ENCODE measurements around the gene SLC2A5.
"Not testable (repeated sequence)": the region's sequence is repeated elsewhere in the genome, so short reads cannot be mapped to it uniquely, and the experiment has no call there.

Gene SLC2A5, protein sequence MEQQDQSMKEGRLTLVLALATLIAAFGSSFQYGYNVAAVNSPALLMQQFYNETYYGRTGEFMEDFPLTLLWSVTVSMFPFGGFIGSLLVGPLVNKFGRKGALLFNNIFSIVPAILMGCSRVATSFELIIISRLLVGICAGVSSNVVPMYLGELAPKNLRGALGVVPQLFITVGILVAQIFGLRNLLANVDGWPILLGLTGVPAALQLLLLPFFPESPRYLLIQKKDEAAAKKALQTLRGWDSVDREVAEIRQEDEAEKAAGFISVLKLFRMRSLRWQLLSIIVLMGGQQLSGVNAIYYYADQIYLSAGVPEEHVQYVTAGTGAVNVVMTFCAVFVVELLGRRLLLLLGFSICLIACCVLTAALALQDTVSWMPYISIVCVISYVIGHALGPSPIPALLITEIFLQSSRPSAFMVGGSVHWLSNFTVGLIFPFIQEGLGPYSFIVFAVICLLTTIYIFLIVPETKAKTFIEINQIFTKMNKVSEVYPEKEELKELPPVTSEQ

GRCh38 chr1:9069326-9070100 is at the start of gene SLC2A5:
SLC2A5 (minus strand) TSS chr1:9069635; CDS start chr1:9069536, 99 bp downstream.
- peak in 27 of 58 donors; percentile 3 to 78 (median 38) for DNase-seq

DNA sequence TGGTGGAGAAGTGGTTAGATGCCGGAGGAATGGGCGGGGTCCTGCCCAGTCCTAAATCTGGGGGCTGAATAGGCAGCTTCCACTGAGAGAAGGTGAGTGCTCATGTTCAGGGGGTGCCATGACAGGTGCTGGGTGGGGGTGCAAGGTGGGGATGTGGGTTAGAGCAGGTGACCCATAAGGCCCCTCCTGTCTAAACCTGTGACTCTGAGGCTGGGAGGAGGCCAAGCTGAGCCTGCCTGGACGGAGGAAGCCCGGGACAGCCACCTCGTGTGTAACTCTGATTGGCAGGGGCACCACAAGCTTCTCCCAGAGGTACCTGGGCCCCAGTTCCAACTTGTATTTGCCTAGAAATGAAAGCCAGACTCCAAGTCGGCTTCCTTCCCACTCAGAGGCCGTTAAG is 48.8 kb upstream of the SLC2A5 start:
- no peak for DNase-seq

GRCh38 chr1:9115351-9116205 is 46.1 kb upstream of the SLC2A5 start:
- DNase-seq, result no peak

- DNase-seq, result no peak
Observed at GRCh38 chr1:9112961-9113880, 43.8 kb upstream of the SLC2A5 start.

- DNase-seq, result no peak
Observed at GRCh38 chr1:9111957-9112356, 42.5 kb upstream of the SLC2A5 start.

DNA sequence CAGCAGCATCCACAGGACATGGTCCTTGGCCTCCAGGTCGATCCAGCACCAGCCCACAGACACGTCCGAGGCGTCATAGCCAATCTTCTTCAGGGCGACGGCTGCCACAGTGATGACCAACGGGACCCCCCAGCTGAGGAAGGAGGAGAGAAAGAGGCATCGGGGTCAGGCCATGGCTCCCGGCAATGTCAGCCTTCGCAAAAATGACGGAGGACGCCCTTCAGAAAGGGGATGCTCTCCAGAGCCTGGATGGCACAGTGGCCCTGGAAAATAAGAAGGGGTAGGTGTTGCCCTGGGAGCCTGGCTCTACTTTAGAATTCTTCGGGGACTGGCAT is 41.9 kb upstream of the SLC2A5 start:
- DNase-seq, result no peak

DNA sequence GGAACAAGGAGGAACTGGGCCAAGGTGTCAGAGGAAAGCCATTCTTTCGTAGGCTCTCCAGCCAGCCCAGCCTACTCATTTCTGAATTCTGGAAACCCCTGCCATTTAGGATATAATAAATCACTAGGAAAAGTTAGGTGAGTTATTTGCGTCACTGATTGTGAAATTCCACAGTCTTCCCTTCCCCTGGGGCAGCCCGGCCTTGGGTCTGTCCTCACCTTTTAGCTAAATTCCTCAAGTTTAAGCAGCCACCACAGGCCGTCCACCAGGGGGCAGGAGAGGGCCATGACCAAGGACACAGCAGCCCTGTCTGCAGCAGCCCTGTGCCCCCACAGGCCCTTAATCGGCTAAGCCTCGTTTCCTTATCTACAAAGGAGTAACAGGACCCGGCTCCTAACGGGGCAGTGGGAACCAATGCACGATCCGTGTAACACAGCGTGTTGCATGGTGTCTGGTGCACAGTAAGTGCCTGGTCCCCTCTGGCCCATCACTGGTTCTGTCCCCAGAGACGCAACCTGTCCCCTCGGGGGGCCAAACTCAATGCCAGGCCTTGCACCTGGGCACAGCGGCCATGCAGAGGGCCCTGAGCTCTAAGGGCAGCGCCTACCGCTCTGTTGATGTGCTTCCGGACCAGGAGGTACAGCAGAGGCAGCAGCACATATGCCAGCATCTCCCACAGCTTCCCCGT is 41.4 kb upstream of the SLC2A5 start:
- DNase-seq, result peak in 57 of 58 donors; percentile 8 to 93 (median 69)

DNA sequence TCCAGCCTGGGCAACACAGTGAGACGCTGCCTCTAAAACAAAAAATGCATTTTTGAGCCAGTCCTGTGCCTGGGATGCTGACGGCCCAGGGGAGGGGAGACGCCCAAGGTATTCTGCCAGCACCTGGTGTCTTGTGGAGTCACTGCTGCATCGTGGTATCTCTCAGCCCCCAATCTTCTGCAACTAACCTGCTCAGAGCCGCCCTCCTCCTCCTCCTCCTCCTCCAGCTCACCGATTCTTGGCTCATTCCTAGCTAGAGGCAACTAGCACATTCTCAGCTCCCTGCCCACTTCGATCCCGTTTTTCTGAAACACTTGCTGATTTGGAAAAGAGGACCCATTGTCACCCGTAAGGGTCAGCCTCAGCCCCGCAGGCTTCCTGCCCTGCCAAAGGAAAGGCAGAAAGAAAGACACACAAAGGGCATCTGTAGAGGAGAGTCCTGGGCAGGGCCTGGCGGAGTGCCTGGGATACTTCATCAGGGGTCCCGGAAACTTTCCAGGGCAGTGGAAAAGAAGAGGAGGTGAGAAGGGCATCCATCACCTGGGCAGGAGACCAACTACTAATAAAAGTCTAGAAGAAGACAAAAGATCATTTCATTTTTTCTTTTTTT is 38.7 kb upstream of the SLC2A5 start:
- DNase-seq, result no peak

GRCh38 chr1:9107136-9107535 is 37.7 kb upstream of the SLC2A5 start:
- DNase-seq, result no peak

- no peak for DNase-seq
Observed at GRCh38 chr1:9106286-9106685, 36.9 kb upstream of the SLC2A5 start.

DNA sequence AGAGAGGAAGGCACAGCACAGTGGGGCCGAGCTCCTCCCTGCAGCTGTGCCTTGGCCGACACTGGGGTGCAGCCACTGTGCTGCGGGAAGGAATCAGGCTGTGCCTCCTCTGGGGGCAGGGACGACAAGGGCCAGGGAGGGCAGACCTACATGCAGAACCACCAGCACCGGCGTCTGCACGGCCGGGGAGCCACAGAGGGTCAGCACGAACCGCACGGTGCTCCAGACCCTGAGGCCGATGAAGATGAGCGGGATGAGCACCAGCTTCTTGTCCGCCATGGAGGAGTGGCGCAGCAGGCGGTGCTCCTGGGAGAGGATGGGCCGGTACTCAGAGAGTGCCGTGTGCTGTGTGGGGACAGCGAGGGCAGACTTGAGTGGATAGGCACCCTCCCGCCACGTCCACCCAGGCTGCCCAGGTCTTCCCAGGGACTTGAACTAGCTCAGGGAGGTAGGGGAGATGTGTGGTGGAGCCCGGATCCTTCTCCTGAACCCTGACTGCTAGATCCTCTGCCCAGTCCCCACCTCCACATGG is 36.0 kb upstream of the SLC2A5 start:
- no peak for DNase-seq

DNA sequence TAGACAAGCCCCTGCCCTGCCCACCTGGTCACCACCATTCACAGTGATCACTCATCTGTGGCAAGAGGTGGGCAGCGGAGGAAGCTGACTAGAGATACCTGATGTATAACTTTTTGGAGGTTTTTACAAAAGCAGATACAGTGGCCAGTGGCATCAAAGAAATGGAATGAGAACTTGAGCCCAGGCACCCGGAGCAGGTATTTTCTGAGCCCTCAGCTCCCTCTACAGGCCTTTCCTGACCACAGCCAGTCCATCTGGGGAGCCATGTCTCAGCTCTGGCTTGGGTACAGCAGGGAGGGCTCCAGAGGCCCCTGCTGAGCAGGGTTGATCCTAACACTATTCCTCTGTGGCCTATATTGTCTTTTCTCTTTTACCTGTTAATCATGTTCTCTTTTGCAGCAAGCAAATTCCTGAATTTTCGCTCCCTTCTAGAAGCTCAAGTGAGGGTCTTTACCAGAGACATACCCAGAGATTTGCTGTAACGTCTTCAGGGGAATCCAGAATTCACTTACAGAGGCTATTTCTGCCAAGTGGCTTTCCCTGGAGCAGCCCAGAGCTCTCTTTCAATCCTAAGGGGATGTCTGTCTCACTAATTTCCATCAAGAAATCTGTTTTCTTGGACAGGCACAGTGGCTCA is 32.2 kb upstream of the SLC2A5 start:
- DNase-seq, result peak in 33 of 58 donors; percentile 2 to 46 (median 18)

GRCh38 chr1:9100471-9101043 is 31.1 kb upstream of the SLC2A5 start:
- DNase-seq, result no peak

DNA sequence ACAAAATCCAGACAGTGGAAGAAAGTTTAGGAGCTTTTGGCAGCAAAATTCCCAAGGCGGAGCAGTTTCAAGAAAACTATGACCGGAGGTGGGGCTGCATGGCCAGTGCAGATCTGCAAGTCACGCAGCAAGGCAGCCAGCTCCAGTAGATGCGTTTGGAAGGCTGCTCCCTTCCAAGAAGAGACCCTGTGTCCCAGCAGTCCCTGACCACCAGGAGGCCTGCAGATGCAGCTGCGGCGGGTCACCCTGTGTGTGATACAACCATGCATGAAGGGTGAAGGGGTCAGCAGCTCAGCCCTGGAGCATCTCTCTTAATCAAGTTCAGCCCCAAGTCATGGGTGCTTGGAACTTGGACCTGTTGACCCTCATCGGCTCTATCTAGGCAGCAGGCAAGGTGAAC is 30.1 kb upstream of the SLC2A5 start:
- DNase-seq, result no peak

DNA sequence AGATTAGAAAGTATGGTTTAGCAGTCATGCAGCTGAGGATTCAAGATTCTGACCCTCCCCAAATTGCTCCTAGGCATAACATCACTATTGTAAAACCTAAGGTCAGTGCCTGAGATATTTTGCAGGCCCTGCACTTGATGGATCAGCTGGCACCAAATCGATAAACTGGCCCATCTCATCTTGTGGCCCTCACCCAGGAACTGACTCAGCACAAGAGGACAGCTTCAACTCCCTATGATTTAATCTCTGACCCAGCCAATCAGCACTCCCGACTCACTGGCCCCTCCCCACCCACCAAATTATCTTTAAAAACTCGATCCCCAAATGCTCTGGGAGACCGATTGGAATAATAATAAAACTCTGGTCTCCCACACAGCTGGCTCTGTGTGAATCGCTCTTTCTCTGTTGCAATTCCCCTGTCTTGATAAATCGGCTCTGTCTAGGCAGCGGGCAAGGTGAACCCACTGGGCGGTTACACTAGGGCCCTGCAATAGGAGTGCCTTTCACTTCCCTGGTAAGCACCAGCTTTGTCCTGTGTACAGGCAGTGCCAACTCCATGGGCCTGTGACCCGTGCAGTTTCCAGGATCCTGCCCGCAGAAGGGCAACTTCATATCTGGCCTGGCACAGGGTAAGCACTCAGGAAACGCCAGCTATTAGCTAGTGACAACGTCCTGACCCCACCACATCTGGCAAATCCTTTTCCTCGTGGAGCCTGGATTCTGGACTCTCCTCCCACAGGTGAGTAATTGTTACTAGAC is 28.7 kb upstream of the SLC2A5 start:
- no peak for DNase-seq

GRCh38 chr1:9095818-9096217 is 26.4 kb upstream of the SLC2A5 start:
- no peak for DNase-seq

DNA sequence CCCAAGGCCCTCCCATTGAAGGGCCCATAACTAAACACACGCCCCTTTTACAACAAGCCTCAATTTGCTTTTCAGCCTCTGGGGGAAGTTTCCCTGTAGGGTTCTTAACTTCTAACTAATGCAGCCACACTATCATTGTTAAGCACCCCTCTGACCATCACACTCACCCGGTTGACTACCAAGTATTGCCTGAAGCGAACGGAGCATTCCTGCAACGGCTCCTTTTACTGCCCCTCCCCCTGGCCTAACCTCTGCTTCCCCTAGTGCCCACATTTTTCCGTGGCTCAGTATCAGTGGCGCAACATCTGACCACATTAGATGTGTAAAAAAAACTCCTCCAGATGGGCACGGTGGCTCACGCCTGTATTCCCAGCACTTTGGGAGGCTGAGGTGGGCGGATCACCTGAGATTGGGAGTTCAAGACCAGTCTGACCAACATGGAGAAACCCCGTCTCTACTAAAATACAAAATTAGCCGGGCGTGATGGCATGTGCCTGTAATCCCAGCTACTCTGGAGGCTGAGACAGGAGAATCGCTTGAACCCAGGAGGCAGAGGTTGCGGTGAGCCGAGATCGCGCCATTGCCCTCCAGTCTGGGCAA is 24.7 kb upstream of the SLC2A5 start:
- DNase-seq, result not testable (repeated sequence)

All from anterior cingulate cortex (tissue), 58 donors.